Spinal cord (tissue), 10 donors: ENCODE data around the gene PJA1. TPM values are rescaled to one million over a fixed set of nuclear protein-coding genes. Genes with fewer than 3 reads are reported as not detected.

Experiments used
- DNase-seq, 6 donors: peaks; one replicate each; pipeline versions ENCODE4 v3.0.0 to v3.0.0-alpha.2; 2013 to 2015; ENCODE audit warnings: low spot score in 6 of 6, low read depth in 4 of 6
- H3K27ac ChIP-seq: one replicate; pipeline ENCODE4 v1.5.1; 2013; ENCODE audit warnings: low read depth, low read length, control low read depth
- H3K27me3 ChIP-seq: one replicate; pipeline ENCODE4 v1.6.1; 2013; ENCODE audit warnings: low read length; ENCODE audit not compliant: control insufficient read depth, insufficient read depth
- H3K36me3 ChIP-seq: one replicate; pipeline ENCODE4 v1.6.1; 2013; ENCODE audit warnings: low read length; ENCODE audit not compliant: control insufficient read depth, insufficient read depth
- H3K4me1 ChIP-seq: one replicate; pipeline ENCODE4 v1.6.1; 2013; ENCODE audit warnings: low read length; ENCODE audit not compliant: control insufficient read depth, insufficient read depth
- H3K4me3 ChIP-seq: one replicate; pipeline ENCODE4 v1.5.1; 2013; ENCODE audit warnings: low read depth, low read length, control low read depth
- H3K9me3 ChIP-seq: one replicate; pipeline ENCODE4 v1.6.1; 2013; ENCODE audit warnings: low read length; ENCODE audit not compliant: control insufficient read depth, insufficient read depth
- WGBS: methylation state at CpG from one replicate; pipeline ENCODE4 v1.1.5; 2013; ENCODE audit warnings: missing lambda C conversion rate; ENCODE audit not compliant: insufficient coverage; 5-methylcytosine and 5-hydroxymethylcytosine counted together
- polyA plus RNA-seq, 2 donors: library from polyadenylated mRNA; unstranded; fragments of 120-200 nt; gene quantifications; one replicate each; pipeline ENCODE4 v1.2.1, GENCODE V29; 2013; ENCODE audit not compliant: insufficient read length in 2 of 2
- total RNA-seq, 2 donors: library from RNA; depleted of rRNA in 1 of 2; stranded (reverse); fragments of 120-200 nt in 1 of 2; fragments of >200 nt in 1 of 2; gene quantifications; one replicate each; pipeline versions ENCODE4 v1.2.3 to v1.2.4, GENCODE V29; 2013 to 2014
- donor health status: healthy.

Gene PJA1
- total and polyA plus RNA-seq, 4 donors = 69.4 to 160 (median 120) TPM

DNA sequence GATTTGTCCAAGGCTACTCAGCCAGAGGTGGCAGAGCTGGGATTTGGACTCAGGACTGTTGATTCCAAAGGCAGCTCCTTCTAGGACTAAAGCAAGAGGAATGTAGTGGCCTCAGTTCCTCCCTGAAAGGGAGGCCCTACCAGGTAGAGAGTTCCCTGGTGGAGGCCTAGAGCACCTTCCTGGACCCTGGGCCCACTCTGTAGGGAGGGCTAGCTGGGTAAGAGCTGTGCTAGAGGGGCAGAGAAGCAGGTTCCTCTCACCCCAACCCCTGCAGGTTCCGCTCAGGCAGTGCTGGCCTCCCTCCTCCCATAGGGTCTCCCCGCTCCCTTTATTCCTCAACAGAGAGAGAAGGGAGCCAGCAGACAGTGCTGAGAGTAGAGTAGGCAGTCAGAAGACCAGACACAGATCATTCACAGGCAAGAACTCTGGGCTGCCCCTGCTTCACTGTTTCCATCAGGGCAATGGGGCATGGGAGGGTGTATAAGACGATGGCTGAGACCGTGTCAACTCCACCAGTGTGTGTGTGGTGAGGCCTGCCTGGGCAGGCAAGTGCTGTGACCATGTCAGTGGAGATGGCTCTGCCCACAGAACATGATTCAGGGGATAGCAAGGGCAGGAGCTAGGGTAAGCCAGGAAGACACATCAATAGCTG is 12.4 kb upstream of the PJA1 start:
- Histone ChIP-seq H3K4me3 (no peak overlapping the region), H3K27me3 (peaks cover 3% of the 10 kb centered on the region), H3K27ac (no peak overlapping the region), H3K4me1 (peaks cover 17% of the 10 kb centered on the region), H3K9me3 (no peaks in the 10 kb centered on the region), H3K36me3 (no peaks in the 10 kb centered on the region)
- DNase-seq = no peak
- WGBS = 59% methylated on average over 2 of the region's 4 CpGs

DNA sequence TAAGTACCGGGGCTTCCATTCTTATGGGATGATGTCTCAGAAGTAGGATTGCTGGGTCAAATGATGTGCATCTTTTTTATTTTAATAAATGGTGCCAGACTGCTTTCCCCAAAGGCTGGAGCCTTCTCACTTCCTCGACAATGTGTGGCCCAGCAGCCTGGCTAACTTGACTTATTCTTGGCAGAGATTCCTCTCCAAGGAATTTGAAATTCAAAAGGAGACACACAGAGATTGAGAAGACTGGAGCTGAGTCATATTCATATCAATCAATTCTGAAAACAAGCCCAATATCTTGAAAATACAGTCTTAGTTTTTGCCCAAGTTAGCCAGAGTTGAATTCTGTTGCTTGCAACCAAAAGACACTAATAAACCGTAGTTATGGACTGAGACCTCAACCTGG is 10.8 kb upstream of the PJA1 start:
- DNase-seq = no peak
- H3K9me3 ChIP-seq = no peaks in the 10 kb centered on the region

DNA sequence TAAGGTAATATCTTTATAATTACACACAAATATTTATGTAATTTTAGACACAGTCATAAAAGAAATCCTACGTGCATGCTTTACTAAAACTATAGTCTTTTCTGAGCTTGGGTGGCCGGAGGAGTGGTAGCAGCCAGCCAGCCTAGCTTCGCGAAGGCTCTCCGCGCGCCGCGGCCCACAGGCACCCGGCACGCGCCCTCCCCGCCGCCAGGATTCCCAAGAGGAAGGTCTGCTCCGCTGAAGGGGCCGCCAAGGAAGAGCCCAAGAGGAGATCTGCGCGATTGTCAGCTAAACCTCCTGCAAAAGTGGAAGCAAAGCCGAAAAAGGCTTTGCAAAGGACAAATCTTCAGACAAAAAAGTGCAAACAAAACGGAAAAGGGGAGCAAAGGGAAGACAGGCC is 8.7 kb upstream of the PJA1 start:
- H3K27me3 ChIP-seq = peaks cover 3% of the 10 kb centered on the region
- WGBS = 32% methylated on average over 18 of the region's 20 CpGs
- no peak for DNase-seq
- no peak overlapping the region for H3K4me3 ChIP-seq
- H3K9me3 ChIP-seq = peaks cover 2% of the 10 kb centered on the region
- H3K4me1 ChIP-seq = peaks cover 4% of the 10 kb centered on the region
- no peak overlapping the region for H3K27ac ChIP-seq
- H3K36me3 ChIP-seq = no peaks in the 10 kb centered on the region

More for the DNA sequence above, 10.8 kb upstream of the PJA1 start:
- peaks cover 3% of the 10 kb centered on the region for H3K27me3 ChIP-seq
- H3K4me1 ChIP-seq = peaks cover 17% of the 10 kb centered on the region
- no peaks in the 10 kb centered on the region for H3K36me3 ChIP-seq
- 45% methylated on average over 2 of the region's 3 CpGs for WGBS
- no peak overlapping the region for H3K4me3 ChIP-seq
- H3K27ac ChIP-seq = no peak overlapping the region

GRCh38 chrX:69172937-69173336 is 7.7 kb upstream of the PJA1 start:
- H3K27me3 ChIP-seq = peaks cover 1% of the 10 kb centered on the region
- no peaks in the 10 kb centered on the region for H3K4me1 ChIP-seq
- no peak overlapping the region for H3K27ac ChIP-seq
- no CpG with 5 or more reads among the region's 3 CpGs for WGBS
- no peaks in the 10 kb centered on the region for H3K36me3 ChIP-seq
- no peak overlapping the region for H3K4me3 ChIP-seq
- peaks cover 4% of the 10 kb centered on the region for H3K9me3 ChIP-seq
- DNase-seq = no peak

- DNase-seq = no peak
- Histone ChIP-seq H3K27ac (no peak overlapping the region), H3K9me3 (peaks cover 4% of the 10 kb centered on the region), H3K27me3 (no peaks in the 10 kb centered on the region), H3K36me3 (no peaks in the 10 kb centered on the region), H3K4me1 (no peaks in the 10 kb centered on the region), H3K4me3 (no peak overlapping the region)
Measured at GRCh38 chrX:69170319-69170718, 5.1 kb upstream of the PJA1 start.

DNA sequence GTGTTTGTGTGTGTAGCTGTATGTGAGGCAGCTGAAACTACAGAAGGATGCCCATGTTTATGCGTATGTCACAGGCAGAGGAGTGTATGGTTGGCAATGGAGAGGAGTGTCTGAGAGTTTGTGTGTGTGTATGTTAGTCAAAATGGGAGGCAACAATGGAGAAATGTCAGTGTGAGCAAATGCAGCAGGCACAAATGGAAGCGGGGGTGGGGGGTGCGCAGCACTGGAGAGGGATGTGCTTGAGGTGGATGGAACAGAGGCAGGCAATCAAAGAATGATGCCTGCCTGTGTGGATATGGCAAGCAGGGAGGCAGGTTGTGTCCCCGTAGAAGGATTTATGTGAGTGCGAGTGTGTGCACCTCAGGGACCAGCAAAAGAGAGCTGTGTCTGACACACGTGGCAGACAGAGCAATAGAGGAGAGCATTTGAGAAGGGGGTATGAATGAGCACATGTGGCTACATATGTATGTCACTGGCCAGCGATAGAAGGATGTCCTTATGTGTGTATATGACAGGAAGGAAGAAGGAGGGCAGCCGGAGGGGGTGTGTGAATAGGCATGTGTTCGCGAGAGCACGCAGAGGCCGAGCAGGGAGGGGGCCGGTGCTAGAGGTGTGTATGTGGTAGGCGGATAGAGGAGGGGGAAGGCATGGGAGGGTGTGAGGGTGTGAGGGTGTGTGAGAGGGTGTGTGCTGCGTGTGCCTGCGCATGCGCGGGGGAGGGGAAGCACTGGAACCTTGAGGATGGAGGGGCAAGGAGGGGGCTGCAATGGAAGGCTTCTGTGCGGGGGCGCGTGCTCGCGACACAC is 1.1 kb downstream of the PJA1 start:
- no peak overlapping the region for H3K27ac ChIP-seq
- peaks cover 2% of the 10 kb centered on the region for H3K27me3 ChIP-seq
- H3K9me3 ChIP-seq = peaks cover 2% of the 10 kb centered on the region
- DNase-seq = peak in 2 of 6 donors; percentile 70 to 89
- H3K4me3 ChIP-seq = peak overlapping the region; percentile 72
- peaks cover 13% of the 10 kb centered on the region for H3K36me3 ChIP-seq
- H3K4me1 ChIP-seq = peaks cover 18% of the 10 kb centered on the region
- 49% methylated on average over 14 of the region's 23 CpGs for WGBS

DNA sequence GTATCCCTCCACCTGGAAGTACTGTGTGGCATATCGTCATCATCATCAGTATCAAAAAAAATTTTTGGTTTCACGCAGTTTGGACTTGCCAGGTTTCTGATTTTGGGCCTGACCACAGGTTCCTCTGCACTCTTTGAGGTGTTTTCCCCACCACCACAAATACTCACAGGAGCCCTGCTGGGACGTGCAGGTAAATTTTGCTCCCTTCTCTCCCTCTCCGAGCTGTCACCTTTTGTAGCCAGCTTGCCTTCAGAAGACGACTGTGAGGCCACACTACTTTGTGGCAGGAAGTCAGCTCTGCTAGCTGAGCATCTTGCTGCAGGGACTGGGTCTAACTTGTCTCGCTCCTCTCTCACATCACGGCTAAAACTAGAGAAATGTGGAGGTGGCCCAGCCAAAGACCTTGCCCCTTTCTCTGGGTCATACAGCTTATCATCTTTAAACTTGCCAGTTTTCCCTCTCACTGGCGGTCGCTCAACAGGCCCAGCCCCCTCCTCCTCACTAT is 2.8 kb downstream of the PJA1 start:
- H3K9me3 ChIP-seq = no peaks in the 10 kb centered on the region
- H3K4me3 ChIP-seq = no peak overlapping the region
- DNase-seq = no peak
- H3K27ac ChIP-seq = no peak overlapping the region
- H3K4me1 ChIP-seq = peaks cover 18% of the 10 kb centered on the region
- H3K27me3 ChIP-seq = peaks cover 2% of the 10 kb centered on the region
- 79% methylated on average over 9 of the region's 9 CpGs for WGBS
- peaks cover 16% of the 10 kb centered on the region for H3K36me3 ChIP-seq

GRCh38 chrX:69161786-69162349 is 3.4 kb downstream of the PJA1 start:
- H3K36me3 ChIP-seq = peaks cover 16% of the 10 kb centered on the region
- H3K9me3 ChIP-seq = no peaks in the 10 kb centered on the region
- no peak for DNase-seq
- H3K27me3 ChIP-seq = peaks cover 2% of the 10 kb centered on the region
- no peak overlapping the region for H3K4me3 ChIP-seq
- peaks cover 18% of the 10 kb centered on the region for H3K4me1 ChIP-seq
- H3K27ac ChIP-seq = no peak overlapping the region
- 87% methylated on average over 26 of the region's 26 CpGs for WGBS

DNA sequence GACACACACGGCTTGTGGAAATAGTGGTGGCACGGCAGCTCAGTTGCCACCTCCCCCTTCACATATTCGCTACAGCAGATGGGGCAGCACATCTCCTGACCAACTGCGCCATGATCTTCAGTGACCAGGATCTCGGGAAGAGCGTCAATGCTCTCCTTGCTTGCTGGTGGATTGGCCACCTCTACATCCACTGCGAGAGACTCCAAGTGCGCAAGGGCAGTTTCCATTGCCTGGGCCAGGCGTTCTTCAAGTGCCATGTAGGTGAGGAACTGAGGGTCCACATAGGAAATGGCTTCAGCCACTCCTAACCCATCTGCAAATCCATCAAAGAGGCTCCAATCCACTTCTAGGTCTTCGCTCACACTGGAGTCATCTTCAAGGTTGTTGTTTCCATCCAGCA is 3.9 kb downstream of the PJA1 start:
- H3K27ac ChIP-seq = no peak overlapping the region
- H3K9me3 ChIP-seq = no peaks in the 10 kb centered on the region
- peaks cover 16% of the 10 kb centered on the region for H3K36me3 ChIP-seq
- 83% methylated on average over 7 of the region's 10 CpGs for WGBS
- peaks cover 18% of the 10 kb centered on the region for H3K4me1 ChIP-seq
- no peak for DNase-seq
- H3K4me3 ChIP-seq = no peak overlapping the region
- peaks cover 2% of the 10 kb centered on the region for H3K27me3 ChIP-seq
